Uterine smooth muscle cell (primary cell): Measurements from ENCODE around the gene CTSZ. TPM values are rescaled to one million over a fixed set of nuclear protein-coding genes. Genes with fewer than 3 reads are reported as not detected.

Experiments used
- total RNA-seq: library from RNA; depleted of rRNA; stranded (reverse); fragments of >200 nt; gene quantifications from 2 replicates; pipeline ENCODE4 v1.2.3, GENCODE V29; 2014

CTSZ gene
- total RNA-seq: 116 and 141 TPM in 2 replicates

GRCh38 chr20:59006864-59007664 lies at the start of gene CTSZ:
Gene CTSZ (minus strand): TSS chr20:59007254. CDS start chr20:59007128, 126 bp downstream.

GRCh38 chr20:59042151-59042795 lies 35.2 kb upstream of the CTSZ start, which contains the start of gene PRELID3B:
Gene PRELID3B (minus strand): TSS chr20:59042786. CDS start chr20:59042730, 56 bp downstream.

GRCh38 chr20:59032023-59032712 lies 25.1 kb upstream of the CTSZ start, which contains the start of gene ATP5F1E:
Gene ATP5F1E (minus strand): TSS chr20:59032335. CDS start chr20:59032251, 84 bp downstream.

GRCh38 chr20:59019217-59019616 lies 12.2 kb upstream of the CTSZ start, which contains the start of gene TUBB1:
Gene TUBB1 (plus strand): TSS chr20:59019429. CDS start chr20:59019523, 94 bp downstream.

GRCh38 chr20:58980711-58981627 lies 26.1 kb downstream of the CTSZ start, which contains the start of gene NELFCD:
Gene NELFCD (plus strand): TSS chr20:58981256. CDS start chr20:58981310, 54 bp downstream.

Other genes with a start within 250 kb of the CTSZ start
- 0.87 and 1.00 TPM in 2 replicates for gene GNAS-AS1, start 156.4 kb downstream of the CTSZ start, total RNA-seq
- gene GNAS, start 154.5 kb downstream of the CTSZ start, total RNA-seq: 293 and 421 TPM in 2 replicates
- gene NELFCD, start 26.0 kb downstream of the CTSZ start, total RNA-seq: 49.1 and 72.0 TPM in 2 replicates
- gene TUBB1, start 12.2 kb upstream of the CTSZ start, total RNA-seq: not detected in 2 replicates
- 14.7 and 24.0 TPM in 2 replicates for gene ATP5F1E, start 25.1 kb upstream of the CTSZ start, total RNA-seq
- 99.4 and 108 TPM in 2 replicates for gene PRELID3B, start 35.5 kb upstream of the CTSZ start, total RNA-seq
- gene ZNF831, start 156.6 kb upstream of the CTSZ start, total RNA-seq: not detected in 2 replicates